PC-9 (cell line): Measurements from ENCODE around the gene MSI2. TPM values are rescaled to one million over a fixed set of nuclear protein-coding genes. Genes with fewer than 3 reads are reported as not detected.

Experiments used
- BruUV-seq: library from RNA; stranded (reverse); fragments of 400-500 nt; replicated peaks from 2 replicates; lab custom pipeline; 2021; lab: Mats Ljungman, UMichigan
- CTCF ChIA-PET: fragments of 300-600 bp; sonication (Branson Sonifier 250); formaldehyde crosslinking; loops from one replicate; lab custom pipeline; 2022; ENCODE audit warnings: antibody characterized with exemption; lab: Charles Lee
- POLR2A ChIA-PET: fragments of 300-600 bp; sonication (Branson Sonifier 250); formaldehyde crosslinking; loops from one replicate; lab custom pipeline; 2022; ENCODE audit warnings: antibody characterized with exemption; ENCODE audit not compliant: unreplicated experiment; lab: Charles Lee
- DNase-seq, 2 experiments: peaks; one replicate each; pipeline versions ENCODE4 v3.0.0 to v3.0.0-alpha.2; 2015 to 2022; ENCODE audit warnings: mixed read lengths in 1 of 2
- H2AFZ ChIP-seq: fragments of 200-600 bp; sonication (generic); 2 replicates; pipeline ENCODE4 v1.8.1; 2017; ENCODE audit warnings: antibody characterized with exemption
- H3F3A ChIP-seq: fragments of 200-600 bp; sonication (generic); 2 replicates; pipeline ENCODE4 v1.8.1; 2017; ENCODE audit warnings: antibody characterized with exemption, mild to moderate bottlenecking, low read depth; ENCODE audit not compliant: insufficient read depth
- H3K27ac ChIP-seq: fragments of 200-600 bp; sonication (generic); 2 replicates; pipeline ENCODE4 v1.6.1; 2016; ENCODE audit warnings: mixed run types
- H3K27me3 ChIP-seq: fragments of 200-600 bp; sonication (generic); 2 replicates; pipeline ENCODE4 v1.6.1; 2016; ENCODE audit warnings: low read depth, mixed run types; ENCODE audit not compliant: insufficient read depth
- H3K36me3 ChIP-seq: fragments of 200-600 bp; sonication (generic); 2 replicates; pipeline ENCODE4 v1.6.1; 2016; ENCODE audit warnings: low read depth, mixed run types
- H3K4me1 ChIP-seq: fragments of 200-600 bp; sonication (generic); replicated peaks from 2 replicates; pipeline ENCODE4 v1.6.1; 2016; ENCODE audit warnings: mixed run types; ENCODE audit not compliant: insufficient read depth
- H3K4me2 ChIP-seq: fragments of 200-600 bp; sonication (generic); 2 replicates; pipeline ENCODE4 v1.6.1; 2017; ENCODE audit warnings: mixed run types
- H3K4me3 ChIP-seq: fragments of 200-600 bp; sonication (generic); 2 replicates; pipeline ENCODE4 v1.6.1; 2016; ENCODE audit warnings: mixed run types
- H3K79me2 ChIP-seq: fragments of 200-600 bp; sonication (generic); 2 replicates; pipeline ENCODE4 v1.6.1; 2017; ENCODE audit warnings: low read depth, mixed run types
- H3K9me2 ChIP-seq: fragments of 200-600 bp; sonication (generic); 2 replicates; pipeline ENCODE4 v1.8.1; 2017; ENCODE audit warnings: mild to moderate bottlenecking; ENCODE audit not compliant: insufficient read depth
- H3K9me3 ChIP-seq: fragments of 200-600 bp; sonication (generic); 2 replicates; pipeline ENCODE4 v1.8.1; 2016; ENCODE audit warnings: low read depth; ENCODE audit not compliant: insufficient read depth
- H4K20me1 ChIP-seq: fragments of 200-600 bp; sonication (generic); 2 replicates; pipeline ENCODE4 v1.8.1; 2017; ENCODE audit not compliant: insufficient read depth
- CTCF ChIP-seq: fragments of 200-600 bp; sonication (generic); conservative IDR thresholded peaks from 2 replicates; pipeline ENCODE4 v1.6.1; 2017; ENCODE audit warnings: mixed run types, antibody characterized with exemption, mild to moderate bottlenecking, moderate library complexity
- EZH2 ChIP-seq: fragments of 200-600 bp; sonication (generic); IDR thresholded peaks from 2 replicates; pipeline ENCODE4 v1.8.0; 2017; ENCODE audit warnings: antibody characterized with exemption, low read depth
- intact Hi-C: fragments of 100-400 bp; cut with micrococcal nuclease; formaldehyde crosslinking; loops from one replicate; pipeline ENCODE4 v1.10.0; 2022; ENCODE audit not compliant: unreplicated experiment
- total RNA-seq: library from RNA; stranded (reverse); gene quantifications from 2 replicates; pipeline ENCODE4 v1.2.3, GENCODE V29; 2021

The MSI2 gene
- total RNA-seq, 1 experiment from 2014 or later: 15.7 TPM

DNA sequence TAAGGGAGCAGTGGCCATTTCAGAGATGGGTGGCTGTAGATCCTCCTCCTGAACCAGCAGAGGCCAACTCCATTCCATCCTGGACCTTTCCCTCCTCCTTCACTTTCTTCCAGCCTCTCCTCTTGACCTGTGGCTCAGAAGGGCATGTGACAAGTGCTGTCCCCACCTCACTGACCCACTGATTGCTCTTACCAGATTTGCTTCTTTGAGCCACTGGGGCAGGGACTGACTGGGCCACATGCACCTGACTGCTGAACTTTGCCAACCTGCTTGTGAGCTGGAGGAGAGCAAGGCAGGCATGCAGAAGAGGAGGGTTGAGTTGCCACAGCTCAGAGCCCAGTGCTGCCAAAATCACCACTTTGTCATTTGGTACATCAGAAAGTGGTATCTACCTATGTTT lies 68.3 kb downstream of the MSI2 start:
- H3K9me2 ChIP-seq: no peaks in the 10 kb centered on the region
- no peak overlapping the region for H3K27ac ChIP-seq
- no peak for DNase-seq
- POLR2A ChIA-PET: no interaction called here
- no peaks in the 10 kb centered on the region for H3K36me3 ChIP-seq
- H3K27me3 ChIP-seq: peaks cover 34% of the 10 kb centered on the region; the same call in 1 of the 2 replicates
- H3K79me2 ChIP-seq: no peaks in the 10 kb centered on the region; the same call in 1 of the 2 replicates
- intact Hi-C loops: no loop called here
- TF ChIP-seq EZH2 (no peak), CTCF (no peak)
- CTCF ChIA-PET: no interaction called here
- no peaks in the 10 kb centered on the region for H3K4me1 ChIP-seq
- no peaks in the 10 kb centered on the region for H3F3A ChIP-seq
- no peaks in the 10 kb centered on the region for H3K9me3 ChIP-seq
- no peak overlapping the region for H3K4me3 ChIP-seq
- peaks cover 5% of the 10 kb centered on the region; the same call in 1 of the 2 replicates for H4K20me1 ChIP-seq
- H2AFZ ChIP-seq: no peak overlapping the region
- BruUV-seq: no TSS peak
- no peak overlapping the region for H3K4me2 ChIP-seq

DNA sequence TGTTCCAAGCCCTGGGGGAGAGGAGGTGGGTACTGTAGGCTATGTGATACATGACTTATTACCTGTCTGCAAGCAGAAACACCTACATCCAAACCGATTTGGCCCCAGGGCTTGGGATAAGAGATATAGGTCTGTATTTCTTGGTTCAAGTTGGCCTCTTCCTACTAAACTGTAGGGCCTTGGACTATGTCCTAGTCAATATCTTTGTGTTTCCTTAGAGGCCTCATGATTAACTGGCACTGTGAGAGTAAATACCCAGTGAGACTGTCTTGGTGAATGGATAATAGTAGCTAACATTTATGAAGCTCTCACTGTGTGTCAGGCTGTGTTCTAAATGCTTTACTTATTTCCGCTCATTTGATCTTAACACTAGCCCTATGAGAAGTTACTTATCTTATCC lies 70.0 kb downstream of the MSI2 start:
- BruUV-seq: no TSS peak

GRCh38 chr17:57326764-57327163 lies 70.4 kb downstream of the MSI2 start:
- intact Hi-C loops: no loop called here
- H3K4me3 ChIP-seq: no peak overlapping the region
- DNase-seq: no peak
- H3K4me1 ChIP-seq: no peaks in the 10 kb centered on the region
- BruUV-seq: no TSS peak
- TF ChIP-seq EZH2 (no peak), CTCF (no peak)
- no peak overlapping the region for H3K4me2 ChIP-seq
- H2AFZ ChIP-seq: no peak overlapping the region
- H3K9me2 ChIP-seq: no peaks in the 10 kb centered on the region
- ChIA-PET CTCF (no interaction called here), POLR2A (no interaction called here)
- no peaks in the 10 kb centered on the region for H3F3A ChIP-seq
- H4K20me1 ChIP-seq: peaks cover 5% of the 10 kb centered on the region; the same call in 1 of the 2 replicates
- no peaks in the 10 kb centered on the region; the same call in 1 of the 2 replicates for H3K79me2 ChIP-seq
- H3K9me3 ChIP-seq: no peaks in the 10 kb centered on the region
- no peaks in the 10 kb centered on the region for H3K36me3 ChIP-seq
- peaks cover 31% of the 10 kb centered on the region; the same call in 1 of the 2 replicates for H3K27me3 ChIP-seq
- H3K27ac ChIP-seq: no peak overlapping the region

More for the DNA sequence above, 70.0 kb downstream of the MSI2 start:
- ChIA-PET POLR2A (no interaction called here), CTCF (no interaction called here)
- H3K27ac ChIP-seq: no peak overlapping the region
- TF ChIP-seq EZH2 (no peak), CTCF (no peak)
- H3K9me3 ChIP-seq: no peaks in the 10 kb centered on the region
- H4K20me1 ChIP-seq: peaks cover 5% of the 10 kb centered on the region; the same call in 1 of the 2 replicates
- H2AFZ ChIP-seq: no peak overlapping the region
- peaks cover 33% of the 10 kb centered on the region; the same call in 1 of the 2 replicates for H3K27me3 ChIP-seq
- intact Hi-C loops: no loop called here
- no peaks in the 10 kb centered on the region for H3K36me3 ChIP-seq
- no peak for DNase-seq
- H3K4me2 ChIP-seq: no peak overlapping the region
- H3K79me2 ChIP-seq: no peaks in the 10 kb centered on the region; the same call in 1 of the 2 replicates
- no peaks in the 10 kb centered on the region for H3K9me2 ChIP-seq
- H3F3A ChIP-seq: no peaks in the 10 kb centered on the region
- H3K4me3 ChIP-seq: no peak overlapping the region
- no peaks in the 10 kb centered on the region for H3K4me1 ChIP-seq
